ENCODE data around the gene FSIP1. TPM values are rescaled to one million over a fixed set of nuclear protein-coding genes. Genes with fewer than 3 reads are reported as not detected.

The FSIP1 gene
- total RNA-seq, 3 donors from 2014 or later = 4.1 to 12.1 (median 5.1) TPM

DNA sequence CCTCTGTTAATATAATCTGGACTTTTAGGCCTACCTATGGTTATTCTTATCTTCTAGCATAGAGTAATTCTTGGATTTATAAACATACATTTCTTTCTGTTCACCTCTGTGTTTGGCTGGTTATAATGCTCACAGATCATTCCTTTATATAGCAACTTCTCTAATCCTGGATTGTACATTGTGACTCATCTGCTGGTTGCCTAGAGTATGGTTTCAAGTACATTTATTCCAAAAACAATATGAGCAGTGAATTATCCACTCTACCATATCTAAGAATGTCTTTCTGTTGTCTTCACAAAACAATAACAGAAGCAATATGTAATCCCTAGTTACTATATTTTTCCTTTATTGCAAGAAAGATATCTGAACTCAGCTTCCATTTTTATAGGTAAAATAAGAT, 35.3 kb downstream of the FSIP1 start:
- DNase-seq = no peak
- Histone ChIP-seq H3K4me1 (ENCODE audit: low read depth) (peaks cover 8% of the 10 kb centered on the region), H3K4me3 (no peak overlapping the region), H3K36me3 (ENCODE audit: low read depth) (no peaks in the 10 kb centered on the region), H3K9me3 (no peaks in the 10 kb centered on the region)
- peak; percentile 44 for ATAC-seq
- TF ChIP-seq, protein P1, sequence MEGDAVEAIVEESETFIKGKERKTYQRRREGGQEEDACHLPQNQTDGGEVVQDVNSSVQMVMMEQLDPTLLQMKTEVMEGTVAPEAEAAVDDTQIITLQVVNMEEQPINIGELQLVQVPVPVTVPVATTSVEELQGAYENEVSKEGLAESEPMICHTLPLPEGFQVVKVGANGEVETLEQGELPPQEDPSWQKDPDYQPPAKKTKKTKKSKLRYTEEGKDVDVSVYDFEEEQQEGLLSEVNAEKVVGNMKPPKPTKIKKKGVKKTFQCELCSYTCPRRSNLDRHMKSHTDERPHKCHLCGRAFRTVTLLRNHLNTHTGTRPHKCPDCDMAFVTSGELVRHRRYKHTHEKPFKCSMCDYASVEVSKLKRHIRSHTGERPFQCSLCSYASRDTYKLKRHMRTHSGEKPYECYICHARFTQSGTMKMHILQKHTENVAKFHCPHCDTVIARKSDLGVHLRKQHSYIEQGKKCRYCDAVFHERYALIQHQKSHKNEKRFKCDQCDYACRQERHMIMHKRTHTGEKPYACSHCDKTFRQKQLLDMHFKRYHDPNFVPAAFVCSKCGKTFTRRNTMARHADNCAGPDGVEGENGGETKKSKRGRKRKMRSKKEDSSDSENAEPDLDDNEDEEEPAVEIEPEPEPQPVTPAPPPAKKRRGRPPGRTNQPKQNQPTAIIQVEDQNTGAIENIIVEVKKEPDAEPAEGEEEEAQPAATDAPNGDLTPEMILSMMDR (IDR thresholded peaks at IDR 0.05) = no peak
- intact Hi-C loops (cut with DNase I, micrococcal nuclease) = no loop called here

DNA sequence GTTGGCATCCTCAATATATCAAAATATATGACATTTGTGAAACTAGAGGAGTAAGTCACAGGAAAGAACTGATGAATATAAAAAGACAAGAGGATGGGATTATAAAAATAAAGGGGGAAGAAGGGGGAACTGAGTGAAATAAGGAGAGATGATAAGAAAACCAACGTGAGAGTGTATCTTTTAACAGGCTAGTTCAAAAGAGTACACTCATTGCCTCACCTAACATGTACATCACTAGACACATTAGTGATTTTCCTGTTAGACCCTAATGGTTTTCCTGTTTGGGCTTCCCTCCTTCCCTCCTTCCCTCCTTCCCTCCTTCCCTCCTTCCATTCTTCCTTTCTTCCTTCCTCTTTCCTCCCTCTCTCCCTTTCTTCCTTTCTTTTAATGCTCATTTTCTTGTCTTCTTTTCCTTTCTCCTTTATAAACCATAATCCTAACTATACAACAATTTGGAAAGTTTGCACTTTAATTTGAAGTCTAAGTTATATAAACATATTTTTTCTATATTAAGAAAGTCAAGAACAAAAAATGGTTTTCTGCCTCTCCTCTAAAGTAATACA, 35.8 kb downstream of the FSIP1 start:
- ATAC-seq = no peak

DNA sequence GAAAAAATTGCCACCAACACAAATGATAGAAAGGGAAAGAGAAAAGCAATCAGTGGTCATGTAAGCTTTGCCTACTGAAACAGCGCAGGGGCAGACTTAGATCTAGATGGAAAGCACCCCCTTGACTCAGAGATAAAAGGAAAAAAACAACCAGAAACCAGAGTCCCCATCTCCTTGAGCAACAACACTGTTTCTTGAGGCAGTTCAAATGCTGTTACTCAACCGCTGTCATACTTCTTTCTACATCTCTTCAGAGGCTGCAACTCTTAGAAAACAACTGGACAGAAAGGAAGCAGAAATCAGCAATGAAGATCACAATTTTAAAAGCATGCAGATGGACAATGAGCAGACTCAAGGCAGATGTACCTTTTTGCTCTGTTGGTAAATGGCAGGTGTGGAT, 36.5 kb downstream of the FSIP1 start:
- H3K36me3 ChIP-seq (ENCODE audit: low read depth) = no peaks in the 10 kb centered on the region
- TF ChIP-seq, protein P1 (IDR thresholded peaks at IDR 0.05) = no peak
- peaks cover 8% of the 10 kb centered on the region for H3K4me1 ChIP-seq (ENCODE audit: low read depth)
- DNase-seq (no peak), ATAC-seq (no peak)
- no peaks in the 10 kb centered on the region for H3K9me3 ChIP-seq
- intact Hi-C loops (cut with DNase I, micrococcal nuclease) = no loop called here
- no peak overlapping the region for H3K4me3 ChIP-seq

More for the DNA sequence above, 35.8 kb downstream of the FSIP1 start:
- intact Hi-C loops (cut with DNase I, micrococcal nuclease) = no loop called here
- Histone ChIP-seq H3K4me1 (ENCODE audit: low read depth) (peaks cover 8% of the 10 kb centered on the region), H3K4me3 (no peak overlapping the region), H3K36me3 (ENCODE audit: low read depth) (no peaks in the 10 kb centered on the region), H3K9me3 (no peaks in the 10 kb centered on the region)
- TF ChIP-seq, protein P1 (IDR thresholded peaks at IDR 0.05) = no peak
- DNase-seq = no peak

DNA sequence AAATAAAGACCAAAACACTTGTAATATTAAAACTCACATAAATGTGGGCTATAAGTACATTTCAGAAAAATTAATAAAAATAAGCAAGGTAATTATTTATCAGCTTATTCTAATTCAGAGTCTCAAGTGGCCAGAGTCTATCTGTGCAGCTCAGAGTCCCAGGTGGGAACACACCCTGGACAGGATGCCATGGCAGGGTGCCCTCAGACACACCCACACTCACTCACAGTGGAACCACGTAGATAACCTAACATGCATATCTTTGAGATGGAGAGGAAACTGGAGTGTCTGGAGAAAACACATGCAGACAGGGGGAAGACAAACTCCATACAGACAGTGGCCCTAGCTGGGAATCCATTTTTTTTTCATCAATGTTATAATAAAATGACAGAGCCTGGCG, 37.2 kb downstream of the FSIP1 start:
- peaks cover 8% of the 10 kb centered on the region for H3K4me1 ChIP-seq (ENCODE audit: low read depth)
- peak; percentile 47 for ATAC-seq
- DNase-seq = peak in 2 of 3 donors; percentile 69 to 74
- intact Hi-C loops (cut with DNase I, micrococcal nuclease) = no loop called here
- no peaks in the 10 kb centered on the region for H3K36me3 ChIP-seq (ENCODE audit: low read depth)
- H3K9me3 ChIP-seq = no peaks in the 10 kb centered on the region
- TF ChIP-seq, protein P1 (IDR thresholded peaks at IDR 0.05) = no peak
- no peak overlapping the region for H3K4me3 ChIP-seq

DNA sequence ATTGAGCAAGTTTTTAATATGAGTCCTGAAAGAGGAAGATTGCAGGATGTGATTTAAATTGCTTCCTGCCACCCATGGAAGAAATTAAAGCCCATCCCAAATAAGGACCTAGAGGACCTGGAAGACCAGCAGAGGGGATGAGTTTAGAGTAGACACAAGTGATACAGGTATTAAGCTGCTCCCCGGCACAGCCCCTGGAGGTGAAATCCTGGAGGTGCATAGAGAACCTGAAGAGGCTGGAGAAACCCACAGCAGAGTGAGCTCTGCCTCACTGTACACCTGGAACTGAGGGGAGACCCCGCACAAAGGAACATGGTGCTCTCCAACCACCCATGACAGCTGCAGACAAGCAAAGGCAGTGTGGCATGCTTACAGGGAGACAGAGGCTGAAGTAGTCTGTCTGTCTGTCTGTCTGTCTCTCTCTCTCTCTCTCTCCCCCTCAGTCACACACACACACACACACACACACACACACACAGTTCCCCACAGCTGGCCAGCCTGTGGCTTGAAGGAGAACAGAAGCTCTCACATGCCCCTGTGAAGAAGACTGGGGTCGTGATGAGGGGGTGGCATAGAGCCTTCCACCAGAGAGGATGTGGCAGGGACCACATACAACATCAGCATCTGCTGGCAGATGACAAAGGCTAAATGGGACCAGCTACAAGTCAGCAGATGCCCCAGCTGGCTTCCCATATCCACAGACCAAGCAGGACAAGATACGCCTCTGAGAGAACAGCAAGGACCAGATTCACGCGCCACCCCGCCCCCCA, 38.1 kb downstream of the FSIP1 start:
- intact Hi-C loops (cut with DNase I, micrococcal nuclease) = no loop called here
- ATAC-seq = no peak
- H3K9me3 ChIP-seq = no peaks in the 10 kb centered on the region
- no peak overlapping the region for H3K4me3 ChIP-seq
- TF ChIP-seq, protein P1 (IDR thresholded peaks at IDR 0.05) = no peak
- no peak for DNase-seq
- H3K4me1 ChIP-seq (ENCODE audit: low read depth) = peaks cover 8% of the 10 kb centered on the region
- H3K36me3 ChIP-seq (ENCODE audit: low read depth) = no peaks in the 10 kb centered on the region

All from mucosa of descending colon (tissue), 3 donors.